Neural crest cell (in vitro differentiated cells): ENCODE measurements around the gene LMO7. TPM values are rescaled to one million over a fixed set of nuclear protein-coding genes. Genes with fewer than 3 reads are reported as not detected.

Experiments used
- DNase-seq: peaks from one replicate; pipeline ENCODE4 v3.0.0; 2021; ENCODE audit warnings: low read depth, mixed read lengths, low spot score
- H3K27ac Mint-ChIP-seq: one replicate; pipeline ENCODE4 v1.8.0; 2021; ENCODE audit warnings: mild to moderate bottlenecking, mixed read lengths; ENCODE audit not compliant: unreplicated experiment
- H3K27me3 Mint-ChIP-seq: 2 replicates; pipeline ENCODE4 v1.8.0; 2021; ENCODE audit warnings: low read depth, mild to moderate bottlenecking, mixed read lengths
- H3K36me3 Mint-ChIP-seq: 2 replicates; pipeline ENCODE4 v1.8.0; 2021; ENCODE audit warnings: low read depth, mild to moderate bottlenecking, mixed read lengths
- H3K4me1 Mint-ChIP-seq: 2 replicates; pipeline ENCODE4 v1.8.0; 2021; ENCODE audit warnings: mixed read lengths
- H3K4me3 Mint-ChIP-seq: one replicate; pipeline ENCODE4 v1.8.0; 2021; ENCODE audit warnings: mild to moderate bottlenecking, mixed read lengths
- H3K9me3 Mint-ChIP-seq: 2 replicates; pipeline ENCODE4 v1.8.0; 2021; ENCODE audit warnings: mixed read lengths
- CTCF ChIP-seq: fragments of 200-600 bp; sonication (generic); conservative IDR thresholded peaks from 2 replicates; pipeline ENCODE4 v1.5.0; 2021; ENCODE audit warnings: antibody characterized with exemption, mild to moderate bottlenecking
- total RNA-seq: library from RNA; stranded (reverse); gene quantifications from 2 replicates; pipeline ENCODE4 v1.2.1, GENCODE V29; 2021

The LMO7 gene
- total RNA-seq, 1 donor from 2014 or later = 4.8 TPM

GRCh38 chr13:75645141-75645540 lies 9.0 kb downstream of the LMO7 start:
- H3K27me3 Mint-ChIP-seq = peaks cover 4% of the 10 kb centered on the region
- H3K27ac Mint-ChIP-seq = no peak overlapping the region
- TF ChIP-seq CTCF = no peak
- DNase-seq = no peak
- no peaks in the 10 kb centered on the region for H3K36me3 Mint-ChIP-seq
- peaks cover 6% of the 10 kb centered on the region for H3K4me1 Mint-ChIP-seq
- no peak overlapping the region for H3K4me3 Mint-ChIP-seq
- no peaks in the 10 kb centered on the region for H3K9me3 Mint-ChIP-seq

GRCh38 chr13:75647126-75647784 lies 11.1 kb downstream of the LMO7 start:
- Mint-ChIP-seq H3K4me1 (peaks cover 6% of the 10 kb centered on the region), H3K36me3 (no peaks in the 10 kb centered on the region)

GRCh38 chr13:75648446-75648845 lies 12.3 kb downstream of the LMO7 start:
- H3K27me3 Mint-ChIP-seq = no peaks in the 10 kb centered on the region
- H3K9me3 Mint-ChIP-seq = no peaks in the 10 kb centered on the region
- DNase-seq = no peak
- TF ChIP-seq CTCF = no peak
- H3K27ac Mint-ChIP-seq = no peak overlapping the region
- no peak overlapping the region for H3K4me3 Mint-ChIP-seq
- H3K4me1 Mint-ChIP-seq = peaks cover 6% of the 10 kb centered on the region
- no peaks in the 10 kb centered on the region for H3K36me3 Mint-ChIP-seq

More at GRCh38 chr13:75647126-75647784, 11.1 kb downstream of the LMO7 start:
- Mint-ChIP-seq H3K9me3 (no peaks in the 10 kb centered on the region), H3K27ac (no peak overlapping the region), H3K4me3 (no peak overlapping the region), H3K27me3 (no peaks in the 10 kb centered on the region)
- no peak for DNase-seq
- TF ChIP-seq CTCF = no peak

DNA sequence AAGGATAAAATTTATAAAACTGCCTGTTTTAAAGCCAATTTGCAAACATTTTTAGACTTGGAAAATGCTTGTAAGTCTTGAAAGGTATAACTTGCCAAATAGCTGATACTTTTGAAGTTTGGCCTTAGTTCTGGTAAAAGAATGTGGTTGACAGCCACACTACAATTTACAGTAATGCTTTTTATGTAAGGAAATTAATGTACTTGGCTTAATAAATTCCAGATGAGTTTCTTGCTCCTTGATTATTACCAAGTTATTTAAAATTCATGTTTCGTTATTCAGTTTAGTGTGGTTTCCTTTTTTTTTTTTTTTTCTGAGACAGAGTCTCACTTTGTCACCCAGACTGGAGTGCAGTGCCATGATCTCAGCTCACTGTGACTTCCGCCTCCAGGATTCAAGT lies 14.9 kb downstream of the LMO7 start:
- no peaks in the 10 kb centered on the region for H3K36me3 Mint-ChIP-seq
- TF ChIP-seq CTCF = no peak
- no peak for DNase-seq
- peaks cover 6% of the 10 kb centered on the region for H3K4me1 Mint-ChIP-seq
- no peak overlapping the region for H3K27ac Mint-ChIP-seq
- no peaks in the 10 kb centered on the region for H3K27me3 Mint-ChIP-seq
- no peak overlapping the region for H3K4me3 Mint-ChIP-seq
- H3K9me3 Mint-ChIP-seq = no peaks in the 10 kb centered on the region

DNA sequence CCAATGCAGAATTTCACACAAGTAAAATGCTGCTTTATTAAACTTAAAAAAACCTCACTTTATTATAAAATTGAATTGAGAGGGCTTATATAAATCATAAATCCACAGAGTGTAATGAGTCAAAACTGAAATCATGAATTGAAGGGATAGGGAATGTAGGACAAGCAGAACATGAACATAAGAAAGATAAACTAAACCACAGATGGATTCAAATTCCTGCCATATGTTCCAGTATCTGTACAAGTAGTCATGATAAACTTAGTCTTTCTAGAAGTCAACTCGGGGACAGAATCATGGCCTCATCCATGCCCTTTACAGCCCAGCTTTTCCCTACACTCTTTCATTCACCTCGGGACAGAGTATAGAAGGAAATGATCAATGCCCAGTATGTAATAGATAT lies 16.6 kb downstream of the LMO7 start:
- DNase-seq = no peak

More for the DNA sequence above, 16.6 kb downstream of the LMO7 start:
- no peaks in the 10 kb centered on the region for H3K36me3 Mint-ChIP-seq
- TF ChIP-seq CTCF = no peak
- no peaks in the 10 kb centered on the region for H3K27me3 Mint-ChIP-seq
- peaks cover 6% of the 10 kb centered on the region for H3K4me1 Mint-ChIP-seq
- no peaks in the 10 kb centered on the region for H3K9me3 Mint-ChIP-seq
- H3K4me3 Mint-ChIP-seq = no peak overlapping the region
- H3K27ac Mint-ChIP-seq = no peak overlapping the region
